HEK293 (cell line): ENCODE data around the gene TSPAN13.

Experiments used
- GLIS1 ChIP-seq: fragments of 450-650 bp; formaldehyde crosslinking; IDR thresholded peaks from 2 replicates; pipeline ENCODE4 v1.5.1; 2016; ENCODE audit warnings: missing biosample characterization, missing genetic modification characterization
- YY1 ChIP-seq: fragments of 450-650 bp; formaldehyde crosslinking; IDR thresholded peaks from 2 replicates; pipeline ENCODE4 v1.5.1; 2018; ENCODE audit warnings: missing biosample characterization, missing genetic modification characterization
- ZBTB1 ChIP-seq: fragments of 450-650 bp; formaldehyde crosslinking; IDR thresholded peaks from 2 replicates; pipeline ENCODE4 v1.5.1; 2016; ENCODE audit warnings: missing biosample characterization, missing genetic modification characterization
- ZFHX2 ChIP-seq: fragments of 450-650 bp; formaldehyde crosslinking; conservative IDR thresholded peaks from 2 replicates; pipeline ENCODE4 v1.5.1; 2016; ENCODE audit warnings: missing biosample characterization, missing genetic modification characterization
- ZNF121 ChIP-seq: fragments of 450-650 bp; formaldehyde crosslinking; IDR thresholded peaks from 2 replicates; pipeline ENCODE4 v1.5.1; 2016; ENCODE audit warnings: missing biosample characterization, missing genetic modification characterization
- ZNF501 ChIP-seq: fragments of 450-650 bp; formaldehyde crosslinking; IDR thresholded peaks from 2 replicates; pipeline ENCODE4 v1.5.1; 2016; ENCODE audit warnings: missing biosample characterization, missing genetic modification characterization
- ZNF623 ChIP-seq: fragments of 450-650 bp; formaldehyde crosslinking; IDR thresholded peaks from 2 replicates; pipeline ENCODE4 v1.5.1; 2016; ENCODE audit warnings: missing biosample characterization, missing genetic modification characterization
- TF ChIP-seq, protein P1 (sequence below): fragments of 450-650 bp; formaldehyde crosslinking; IDR thresholded peaks from 2 replicates; pipeline ENCODE4 v1.5.1; 2016; ENCODE audit warnings: missing biosample characterization, missing genetic modification characterization
- TF ChIP-seq, protein P2 (sequence below): sonication (generic); formaldehyde crosslinking; IDR thresholded peaks from 2 replicates; pipeline ENCODE4 v1.8.1; 2022; ENCODE audit warnings: mild to moderate bottlenecking, moderate library complexity, missing genetic modification reagents

DNA sequence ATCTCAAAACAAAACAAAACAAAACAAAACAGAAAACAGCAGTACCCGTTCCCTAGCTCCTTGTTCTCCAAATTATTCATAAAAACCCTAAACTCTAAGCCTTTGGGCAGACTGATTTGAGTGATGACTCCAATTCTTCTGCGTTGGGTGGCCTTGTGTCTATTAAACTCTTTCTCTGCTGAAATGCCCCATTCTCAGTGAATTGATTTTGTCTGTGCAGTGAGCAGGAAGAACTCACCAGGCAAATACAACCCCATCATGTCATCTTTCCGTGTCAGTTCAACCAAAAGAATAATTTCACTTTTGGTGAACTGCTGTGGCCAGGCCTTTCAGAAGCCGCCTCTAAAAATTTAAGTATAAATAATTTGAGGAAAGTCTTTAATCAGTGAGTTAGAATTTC, 18.5 kb upstream of the TSPAN13 start:
- TF ChIP-seq YY1, result no peak
- TF ChIP-seq ZBTB1, result no peak
- TF ChIP-seq ZNF501 (tag by site-specific recombination), result no peak
- TF ChIP-seq ZNF623, result no peak
- TF ChIP-seq, protein P1, sequence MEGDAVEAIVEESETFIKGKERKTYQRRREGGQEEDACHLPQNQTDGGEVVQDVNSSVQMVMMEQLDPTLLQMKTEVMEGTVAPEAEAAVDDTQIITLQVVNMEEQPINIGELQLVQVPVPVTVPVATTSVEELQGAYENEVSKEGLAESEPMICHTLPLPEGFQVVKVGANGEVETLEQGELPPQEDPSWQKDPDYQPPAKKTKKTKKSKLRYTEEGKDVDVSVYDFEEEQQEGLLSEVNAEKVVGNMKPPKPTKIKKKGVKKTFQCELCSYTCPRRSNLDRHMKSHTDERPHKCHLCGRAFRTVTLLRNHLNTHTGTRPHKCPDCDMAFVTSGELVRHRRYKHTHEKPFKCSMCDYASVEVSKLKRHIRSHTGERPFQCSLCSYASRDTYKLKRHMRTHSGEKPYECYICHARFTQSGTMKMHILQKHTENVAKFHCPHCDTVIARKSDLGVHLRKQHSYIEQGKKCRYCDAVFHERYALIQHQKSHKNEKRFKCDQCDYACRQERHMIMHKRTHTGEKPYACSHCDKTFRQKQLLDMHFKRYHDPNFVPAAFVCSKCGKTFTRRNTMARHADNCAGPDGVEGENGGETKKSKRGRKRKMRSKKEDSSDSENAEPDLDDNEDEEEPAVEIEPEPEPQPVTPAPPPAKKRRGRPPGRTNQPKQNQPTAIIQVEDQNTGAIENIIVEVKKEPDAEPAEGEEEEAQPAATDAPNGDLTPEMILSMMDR (tag by site-specific recombination), result no peak
- TF ChIP-seq, protein P2, sequence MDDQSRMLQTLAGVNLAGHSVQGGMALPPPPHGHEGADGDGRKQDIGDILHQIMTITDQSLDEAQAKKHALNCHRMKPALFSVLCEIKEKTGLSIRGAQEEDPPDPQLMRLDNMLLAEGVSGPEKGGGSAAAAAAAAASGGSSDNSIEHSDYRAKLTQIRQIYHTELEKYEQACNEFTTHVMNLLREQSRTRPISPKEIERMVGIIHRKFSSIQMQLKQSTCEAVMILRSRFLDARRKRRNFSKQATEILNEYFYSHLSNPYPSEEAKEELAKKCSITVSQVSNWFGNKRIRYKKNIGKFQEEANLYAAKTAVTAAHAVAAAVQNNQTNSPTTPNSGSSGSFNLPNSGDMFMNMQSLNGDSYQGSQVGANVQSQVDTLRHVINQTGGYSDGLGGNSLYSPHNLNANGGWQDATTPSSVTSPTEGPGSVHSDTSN (CRISPR knock-in tag), result no peak
- TF ChIP-seq ZNF121 (tag by site-specific recombination), result no peak
- TF ChIP-seq ZFHX2, result no peak
- no peak for TF ChIP-seq GLIS1 (tag by site-specific recombination)
